CD4-positive, alpha-beta T cell treated with Interleukin-21 for 1 hour (primary cell): ENCODE measurements around the gene SP7.
A peak's percentile ranks its signal among the peaks of the same experiment; 100 is the strongest.
"Not testable (repeated sequence)": the region's sequence is repeated elsewhere in the genome, so short reads cannot be mapped to it uniquely, and the experiment has no call there.

Source experiments
- DNase-seq: peaks from one replicate; pipeline ENCODE4 v3.0.0-alpha.2; 2020

SP7 gene

DNA sequence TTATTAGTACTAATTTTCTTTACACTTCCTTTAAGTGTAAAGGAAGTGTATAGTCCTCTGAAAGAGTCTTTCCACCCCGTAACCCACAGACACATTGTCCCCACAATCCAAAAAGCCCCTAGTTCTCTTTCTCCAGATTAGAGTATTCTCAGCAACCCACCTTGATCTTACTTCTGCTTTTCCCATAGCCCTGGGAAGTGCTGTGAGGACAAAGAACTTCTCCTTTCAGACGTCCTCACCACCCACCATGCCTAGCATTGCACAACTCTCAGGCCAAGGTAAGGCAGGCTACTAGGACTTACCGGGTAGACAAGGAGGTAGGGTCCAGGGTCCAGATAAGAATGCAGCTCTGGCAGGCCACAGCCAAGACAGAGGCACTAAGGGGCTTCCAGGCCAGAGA, 22.2 kb downstream of the SP7 start:
- DNase-seq = no peak

DNA sequence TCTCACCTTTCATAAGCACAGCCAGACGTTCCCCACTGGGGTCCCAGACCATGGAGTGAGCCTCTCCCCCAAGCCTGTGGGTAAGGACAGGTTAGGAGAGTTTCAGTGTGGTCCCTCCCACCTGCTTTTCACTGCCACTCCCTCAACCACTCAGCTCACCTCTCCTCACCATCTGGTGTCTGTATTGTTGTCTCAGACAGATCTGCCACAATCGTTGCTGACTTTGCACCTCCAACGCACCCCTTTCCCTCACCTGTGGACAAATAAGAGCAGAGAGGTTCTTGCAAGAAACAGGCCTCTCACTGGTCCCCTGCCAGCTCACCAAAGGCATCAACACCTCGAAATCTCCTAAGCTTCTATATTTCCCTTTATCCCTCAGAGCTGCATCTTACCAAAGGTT, 27.9 kb downstream of the SP7 start:
- no peak for DNase-seq

DNA sequence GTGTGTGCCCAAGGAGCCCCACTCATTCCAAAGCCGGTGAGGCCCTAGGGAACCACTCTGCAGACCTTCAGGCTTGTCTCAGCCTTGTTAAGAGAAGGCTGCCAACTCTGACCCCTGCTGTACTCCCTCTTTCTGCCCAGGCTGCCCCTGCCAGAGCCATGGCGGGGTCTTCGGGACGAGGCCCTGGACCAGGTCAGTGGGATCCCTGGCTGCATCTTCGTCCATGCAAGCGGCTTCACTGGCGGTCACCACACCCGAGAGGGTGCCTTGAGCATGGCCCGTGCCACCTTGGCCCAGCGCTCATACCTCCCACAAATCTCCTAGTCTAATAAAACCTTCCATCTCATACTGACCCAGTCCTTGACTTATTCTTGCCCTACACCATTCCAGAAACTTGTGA, 29.3 kb downstream of the SP7 start:
- no peak for DNase-seq

- DNase-seq = no peak
These were observed 33.3 kb downstream of the SP7 start for GRCh38 chr12:53302903-53303302.

- no peak for DNase-seq
These were observed 36.0 kb downstream of the SP7 start for GRCh38 chr12:53300187-53300586.

GRCh38 chr12:53299454-53300180, 36.5 kb downstream of the SP7 start, which contains the start of gene MYG1:
Gene MYG1, plus strand, starts transcription at chr12:53299695. Its CDS starts 43 bp downstream, at chr12:53299738.
- DNase-seq = peak; percentile 87

- peak; percentile 48 for DNase-seq
These were observed 37.1 kb downstream of the SP7 start for GRCh38 chr12:53299101-53299453.

DNA sequence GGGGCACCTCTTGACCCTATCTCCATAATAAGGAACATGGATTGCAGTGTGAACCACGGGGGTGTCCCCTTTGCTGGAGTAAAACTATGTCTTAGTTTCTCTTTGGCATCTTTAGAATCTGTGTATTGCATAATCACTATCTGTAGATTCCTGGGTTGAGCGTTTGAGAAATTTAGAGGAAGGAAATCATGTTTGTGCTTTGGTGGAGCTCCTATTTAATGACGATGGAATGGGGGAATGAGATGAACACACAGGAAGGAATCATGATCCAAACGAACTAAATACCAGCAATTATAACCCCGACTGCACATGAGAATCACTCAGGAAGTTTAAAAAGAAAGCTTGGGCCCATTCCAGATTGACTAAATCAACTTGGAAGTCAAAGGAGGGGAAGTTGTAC, 38.0 kb downstream of the SP7 start:
- DNase-seq = no peak

- not testable (repeated sequence) for DNase-seq
These were observed 39.0 kb downstream of the SP7 start for GRCh38 chr12:53297106-53297505.

DNA sequence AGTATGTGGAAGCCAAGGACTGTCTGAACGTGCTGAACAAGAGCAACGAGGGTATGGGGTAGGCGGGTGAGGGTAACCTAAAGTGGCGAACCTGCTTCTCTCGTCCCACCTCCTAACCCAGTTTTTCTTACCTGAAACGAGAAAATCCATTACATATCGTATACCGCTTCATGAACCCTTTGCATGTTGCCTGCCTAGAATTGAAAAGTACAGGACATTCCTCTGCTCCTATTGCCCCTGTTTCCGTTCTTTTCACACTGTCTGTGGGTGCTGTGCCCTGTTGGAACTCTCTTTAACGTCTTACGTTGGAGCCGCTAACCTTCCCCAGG, 40.3 kb downstream of the SP7 start:
- DNase-seq = no peak

GRCh38 chr12:53295070-53295890, 40.9 kb downstream of the SP7 start, which contains the start of gene PFDN5:
Gene PFDN5, plus strand, starts transcription at chr12:53295542. Its CDS starts 26 bp downstream, at chr12:53295568.
- DNase-seq = peak; percentile 93

DNA sequence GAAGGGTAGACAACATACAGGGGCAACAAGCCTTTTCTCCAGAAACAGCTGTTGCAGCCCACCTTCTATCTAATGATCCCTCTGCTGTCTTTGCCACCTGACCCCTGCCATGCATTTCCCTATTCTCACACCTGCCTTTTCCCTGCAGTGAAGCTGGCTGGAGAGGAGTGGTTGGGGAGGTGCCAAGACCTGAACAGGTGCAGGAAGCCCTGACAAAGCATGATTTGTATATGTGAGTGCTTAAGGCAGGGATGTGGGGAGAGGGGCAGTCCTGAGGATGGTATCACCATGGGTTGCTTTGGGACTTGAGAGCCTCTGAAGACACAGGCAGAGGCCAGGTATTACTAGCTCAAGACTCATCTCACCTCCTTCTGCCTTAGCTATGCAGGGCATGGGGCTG, 43.7 kb downstream of the SP7 start:
- no peak for DNase-seq

GRCh38 chr12:53290661-53291060, 45.5 kb downstream of the SP7 start:
- no peak for DNase-seq

GRCh38 chr12:53289891-53290290, 46.3 kb downstream of the SP7 start:
- no peak for DNase-seq

GRCh38 chr12:53288322-53288721, 47.8 kb downstream of the SP7 start:
- DNase-seq = no peak

- DNase-seq = peak; percentile 81
These were observed 48.4 kb downstream of the SP7 start for GRCh38 chr12:53287741-53288216.

GRCh38 chr12:53286448-53286847, 49.7 kb downstream of the SP7 start:
- no peak for DNase-seq

DNA sequence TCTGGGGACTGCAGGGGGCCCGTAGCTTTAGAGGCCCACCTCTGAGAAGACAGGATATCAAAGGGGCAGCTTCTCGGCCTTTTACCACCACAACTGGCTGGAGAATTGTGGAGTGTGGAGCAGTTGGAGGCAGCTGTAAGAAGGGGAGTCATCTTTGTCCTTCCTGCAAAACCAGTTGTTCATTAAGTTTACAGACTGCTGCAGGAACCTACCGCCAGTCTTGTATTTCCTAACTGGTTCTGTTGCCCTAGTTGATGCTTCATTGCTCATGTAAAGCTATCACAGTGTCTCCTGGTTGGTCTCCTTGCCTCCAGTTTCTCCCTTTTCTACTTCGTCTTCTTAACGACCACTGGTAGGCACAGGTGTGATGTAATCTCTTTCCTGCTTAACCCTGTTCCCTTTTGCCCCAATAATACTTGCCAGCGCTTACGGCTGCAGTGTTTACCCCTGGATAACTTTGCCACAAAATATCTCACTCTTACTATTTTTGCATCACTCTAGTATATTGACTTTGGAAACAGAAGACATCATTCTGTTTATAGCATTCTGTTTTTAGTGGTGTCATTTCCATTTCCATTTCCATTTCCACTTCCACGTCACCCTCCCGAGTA, 56.2 kb downstream of the SP7 start:
- no peak for DNase-seq

DNA sequence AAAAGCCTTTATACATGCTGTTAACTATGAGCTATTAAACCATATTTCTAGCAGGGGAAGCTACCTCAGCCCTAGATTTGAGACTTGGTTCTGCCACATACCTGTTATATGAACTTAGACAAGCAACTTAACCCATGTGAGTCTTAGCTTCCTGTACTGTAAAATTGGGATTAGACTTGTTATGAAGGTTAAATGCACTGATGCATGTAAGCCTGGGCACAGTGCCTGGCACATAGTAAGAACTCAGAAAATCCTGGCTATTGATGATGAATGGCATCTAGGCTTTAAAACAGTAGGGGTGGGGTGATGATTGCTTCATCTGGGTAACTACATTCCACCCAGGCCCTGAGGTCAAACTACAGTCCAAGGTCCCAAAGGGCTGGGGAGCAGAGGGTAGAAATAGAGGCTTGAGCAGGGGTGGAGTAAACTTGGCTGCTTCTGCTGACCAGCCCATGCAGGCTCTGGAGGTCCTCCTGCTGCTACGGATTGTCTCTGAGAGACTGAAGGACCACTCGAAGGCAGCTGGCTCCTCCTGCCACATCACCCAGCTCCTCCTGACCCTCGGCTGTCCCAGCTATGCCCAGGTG, 56.8 kb downstream of the SP7 start:
- DNase-seq = no peak

GRCh38 chr12:53277981-53278380, 58.2 kb downstream of the SP7 start:
- no peak for DNase-seq
